Gastroesophageal sphincter (tissue), 4 donors: Measurements from ENCODE around the gene CCDC177. TPM values are rescaled to one million over a fixed set of nuclear protein-coding genes. Genes with fewer than 3 reads are reported as not detected.

ENCODE experiments used
- ATAC-seq: fragments of 150-250 bp; one replicate; pipeline ENCODE4 v1.9.1; 2016; ENCODE audit warnings: mild to moderate bottlenecking, moderate library complexity
- H3K27ac ChIP-seq, 4 donors: fragments of 200-600 bp; sonication (generic) in 3 of 4; 1 replicate in 3 of 4; 2 replicates in 1 of 4; pipeline ENCODE4 v1.5.1; 2016 to 2019
- H3K27me3 ChIP-seq: fragments of 200-600 bp; sonication (generic); one replicate; pipeline ENCODE4 v1.5.1; 2019
- H3K36me3 ChIP-seq, 2 donors: fragments of 200-600 bp; sonication (generic); one replicate each; pipeline ENCODE4 v1.5.1; 2019; ENCODE audit warnings: control low read depth in 1 of 2
- H3K4me1 ChIP-seq, 3 donors: fragments of 200-600 bp; sonication (generic); 1 replicate in 2 of 3; 2 replicates in 1 of 3; pipeline ENCODE4 v1.5.1; 2016 to 2019; ENCODE audit warnings: control low read depth in 2 of 3
- H3K4me3 ChIP-seq, 2 donors: fragments of 200-600 bp; sonication (generic); one replicate each; pipeline ENCODE4 v1.5.1; 2019; ENCODE audit warnings: mild to moderate bottlenecking in 1 of 2, moderate library complexity in 1 of 2
- H3K9me3 ChIP-seq, 3 donors: fragments of 200-600 bp; sonication (generic); one replicate each; pipeline ENCODE4 v1.5.1; 2017 to 2019; ENCODE audit warnings: control low read depth in 2 of 3
- CTCF ChIP-seq, 4 experiments: fragments of 200-600 bp in 2 of 4; fragments of 450-650 bp in 2 of 4; sonication (generic) in 1 of 4; IDR thresholded peaks; one replicate each; pipeline ENCODE4 v1.5.1; 2017 to 2019; ENCODE audit warnings: antibody characterized with exemption in 4 of 4, mild to moderate bottlenecking in 2 of 4, moderate library complexity in 2 of 4
- EP300 ChIP-seq: sonication (generic); formaldehyde crosslinking; IDR thresholded peaks from one replicate; pipeline ENCODE4 v1.6.1; 2017; ENCODE audit warnings: antibody characterized with exemption, mild to moderate bottlenecking
- POLR2A ChIP-seq, 2 donors: fragments of 450-650 bp; IDR thresholded peaks; one replicate each; pipeline ENCODE4 v1.6.1; 2017; ENCODE audit warnings: antibody characterized with exemption in 2 of 2, mild to moderate bottlenecking in 2 of 2, moderate library complexity in 1 of 2
- POLR2AphosphoS5 ChIP-seq: sonication (generic); formaldehyde crosslinking; IDR thresholded peaks from one replicate; pipeline ENCODE4 v1.6.1; 2017; ENCODE audit warnings: antibody characterized with exemption
- WGBS, 2 donors: methylation state at CpG; one replicate each; pipeline ENCODE4 v1.1.5; 2018; ENCODE audit warnings: low coverage in 1 of 2; 5-methylcytosine and 5-hydroxymethylcytosine counted together
- total RNA-seq, 4 donors: library from RNA; depleted of rRNA; stranded (reverse); fragments of >200 nt; gene quantifications; one replicate each; pipeline ENCODE4 v1.1.0, GENCODE V29; 2016

Gene CCDC177
- total RNA-seq, 4 donors from 2014 or later, result not detected

DNA sequence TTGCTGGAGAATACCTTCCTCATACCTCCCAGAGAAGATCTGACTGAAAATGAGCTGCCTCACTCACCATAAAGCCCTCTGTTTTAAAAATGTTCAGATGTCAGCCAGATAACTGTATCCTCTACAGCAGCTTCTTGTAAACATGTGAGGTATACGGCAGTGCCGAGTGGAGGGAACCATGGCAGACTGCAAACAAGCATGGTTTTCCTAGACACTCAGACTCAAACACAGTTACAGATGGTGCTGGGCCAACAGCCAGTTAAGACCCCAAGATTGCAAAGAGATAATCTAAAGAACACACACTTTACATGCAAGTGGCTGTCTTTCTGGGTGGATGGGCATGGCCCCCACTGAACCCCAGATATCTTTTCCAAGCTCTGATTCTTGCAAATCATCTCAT, 16.6 kb upstream of the CCDC177 start:
- no peak for ATAC-seq
- 40% methylated on average over 1 of the region's 2 CpGs; no CpG with 5 or more reads in 1 of the 2 donors for WGBS, 2 donors
- no peaks in the 10 kb centered on the region for H3K27me3 ChIP-seq
- H3K4me1 ChIP-seq, result peaks cover 0 to 18% (median 6%) of the 10 kb centered on the region in 3 donors
- no peaks in the 10 kb centered on the region for H3K9me3 ChIP-seq
- no peak overlapping the region for H3K27ac ChIP-seq
- no peak overlapping the region for H3K4me3 ChIP-seq
- TF ChIP-seq POLR2A (IDR thresholded peaks at IDR 0.05), result no peak
- TF ChIP-seq POLR2AphosphoS5, result no peak
- TF ChIP-seq EP300, result no peak
- no peak for TF ChIP-seq CTCF (IDR thresholded peaks at IDR 0.05)
- no peaks in the 10 kb centered on the region for H3K36me3 ChIP-seq

GRCh38 chr14:69587389-69587788, 12.7 kb upstream of the CCDC177 start:
- H3K4me3 ChIP-seq, result no peak overlapping the region
- ATAC-seq, result no peak

DNA sequence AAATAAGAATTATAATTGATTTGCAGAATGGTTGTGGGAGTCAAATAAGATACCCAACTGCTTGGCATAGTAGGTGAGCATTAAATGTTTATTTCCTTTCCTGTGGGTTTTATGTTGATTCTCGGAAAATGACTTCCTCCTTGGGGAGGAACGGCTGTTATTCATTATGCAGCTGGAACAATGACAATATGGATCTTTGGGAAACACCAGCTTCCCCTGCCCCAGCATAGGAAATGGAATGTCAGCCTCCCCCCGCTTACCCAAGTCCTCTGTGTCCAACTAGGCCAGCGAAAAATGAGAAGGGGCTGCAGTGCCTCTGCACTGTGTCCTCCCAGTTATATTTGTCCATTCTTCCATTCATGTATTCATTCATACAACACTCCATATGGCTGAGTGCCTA, 11.7 kb upstream of the CCDC177 start:
- no peak for TF ChIP-seq POLR2A (IDR thresholded peaks at IDR 0.05)
- no peak for TF ChIP-seq EP300
- TF ChIP-seq POLR2AphosphoS5, result no peak
- TF ChIP-seq CTCF (IDR thresholded peaks at IDR 0.05), result no peak
- Histone ChIP-seq H3K27ac (no peak overlapping the region), H3K4me3 (no peak overlapping the region), H3K27me3 (no peaks in the 10 kb centered on the region), H3K9me3 (no peaks in the 10 kb centered on the region), H3K36me3 (no peaks in the 10 kb centered on the region), H3K4me1 (peaks cover 0 to 7% (median 0%) of the 10 kb centered on the region in 3 donors)
- ATAC-seq, result no peak
- 59 to 75% methylated on average over 3 to 4 of the region's 4 CpGs for WGBS, 2 donors

More at GRCh38 chr14:69587389-69587788, 12.7 kb upstream of the CCDC177 start:
- H3K27me3 ChIP-seq, result no peaks in the 10 kb centered on the region
- no peaks in the 10 kb centered on the region for H3K9me3 ChIP-seq
- H3K27ac ChIP-seq, result peak overlapping the region in 1 of 4 donors; percentile 1
- no peak for TF ChIP-seq POLR2AphosphoS5
- no peak for TF ChIP-seq EP300
- no peak for TF ChIP-seq CTCF (IDR thresholded peaks at IDR 0.05)
- TF ChIP-seq POLR2A (IDR thresholded peaks at IDR 0.05), result no peak
- no peaks in the 10 kb centered on the region for H3K36me3 ChIP-seq
- WGBS, 2 donors, result 40 to 73% methylated on average over 1 to 5 of the region's 8 CpGs
- peaks cover 0 to 7% (median 0%) of the 10 kb centered on the region in 3 donors for H3K4me1 ChIP-seq

DNA sequence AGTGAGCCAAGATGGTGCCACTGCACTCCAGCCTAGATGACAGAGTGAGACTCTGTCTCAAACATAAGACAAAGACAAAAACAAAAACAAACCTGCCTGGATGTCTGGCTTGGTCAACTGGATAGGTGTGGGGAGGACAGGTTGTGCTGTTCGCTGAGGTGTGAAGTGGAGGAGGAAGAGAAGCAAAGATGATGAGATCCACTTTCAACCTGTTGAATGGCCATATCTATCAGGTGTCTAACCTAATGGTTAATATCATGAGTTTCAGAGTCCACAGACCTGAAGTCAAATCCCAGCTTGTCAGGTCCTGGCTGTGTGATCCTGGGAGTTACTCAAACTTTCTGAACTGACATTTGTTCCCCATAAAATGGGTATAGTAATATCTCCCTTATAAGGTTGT, 9.7 kb upstream of the CCDC177 start:
- 100% methylated on average over 1 of the region's 1 CpG; no CpG with 5 or more reads in 1 of the 2 donors for WGBS, 2 donors
- no peak for ATAC-seq

More for the DNA sequence above, 9.7 kb upstream of the CCDC177 start:
- Histone ChIP-seq H3K36me3 (no peaks in the 10 kb centered on the region), H3K27ac (no peak overlapping the region), H3K27me3 (no peaks in the 10 kb centered on the region), H3K4me3 (no peak overlapping the region), H3K9me3 (no peaks in the 10 kb centered on the region), H3K4me1 (peaks cover 0 to 7% (median 0%) of the 10 kb centered on the region in 3 donors)
- no peak for TF ChIP-seq POLR2A (IDR thresholded peaks at IDR 0.05)
- no peak for TF ChIP-seq CTCF (IDR thresholded peaks at IDR 0.05)
- no peak for TF ChIP-seq POLR2AphosphoS5
- TF ChIP-seq EP300, result no peak
